HG03280 (cell line): ENCODE measurements around the gene PTPRO.

Experiments used
- ATAC-seq: cut with Tn5 transposase; IDR thresholded peaks from one replicate; pipeline ENCODE4 v1.9.1; 2021; ENCODE audit warnings: mild to moderate bottlenecking, moderate library complexity; ENCODE audit not compliant: unreplicated experiment

PTPRO gene

DNA sequence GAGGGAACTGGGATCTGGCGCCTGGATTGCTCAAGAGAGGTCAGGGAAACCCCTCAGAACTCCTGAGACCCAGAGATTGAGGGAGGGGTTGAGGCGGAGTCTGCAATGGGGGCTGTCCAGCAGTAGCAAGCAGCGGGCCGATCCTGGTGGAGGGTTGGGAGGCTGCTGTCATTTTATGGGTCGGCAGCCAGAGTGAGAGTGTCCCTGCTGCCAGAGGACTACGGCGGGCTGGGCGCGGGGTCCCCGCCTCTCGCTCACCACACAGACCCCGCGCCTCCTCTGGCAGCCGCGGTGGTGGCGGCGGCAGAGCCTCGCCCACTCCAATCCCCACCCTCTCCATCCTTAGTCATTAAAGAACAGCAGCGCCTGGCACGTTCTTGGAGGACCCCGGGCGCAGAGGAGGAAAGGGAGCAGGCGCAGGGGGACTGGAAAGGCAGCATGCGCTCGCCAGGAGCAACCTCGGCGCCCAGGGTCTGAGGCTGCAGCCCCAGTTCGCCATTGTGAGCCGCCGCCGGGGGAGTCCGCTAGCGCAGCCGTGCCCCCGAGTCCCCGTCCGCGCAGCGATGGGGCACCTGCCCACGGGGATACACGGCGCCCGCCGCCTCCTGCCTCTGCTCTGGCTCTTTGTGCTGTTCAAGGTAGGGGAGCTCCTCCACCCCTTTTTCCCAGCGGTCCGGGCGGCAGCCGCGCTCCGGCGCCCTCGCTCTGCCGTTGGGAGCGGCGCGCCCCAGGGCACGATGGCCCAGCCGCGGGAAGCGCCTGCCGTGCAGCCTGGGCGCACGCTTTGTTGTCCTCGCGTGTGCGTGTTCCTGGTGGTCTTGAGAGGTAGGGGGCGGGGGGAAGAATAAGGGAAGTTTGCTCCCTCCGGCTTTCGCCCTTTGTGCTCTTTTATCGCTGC, at the start of gene PTPRO:
PTPRO (plus strand) TSS at position 345 of the 898 bp plus-strand sequence.
- ATAC-seq, result no peak

DNA sequence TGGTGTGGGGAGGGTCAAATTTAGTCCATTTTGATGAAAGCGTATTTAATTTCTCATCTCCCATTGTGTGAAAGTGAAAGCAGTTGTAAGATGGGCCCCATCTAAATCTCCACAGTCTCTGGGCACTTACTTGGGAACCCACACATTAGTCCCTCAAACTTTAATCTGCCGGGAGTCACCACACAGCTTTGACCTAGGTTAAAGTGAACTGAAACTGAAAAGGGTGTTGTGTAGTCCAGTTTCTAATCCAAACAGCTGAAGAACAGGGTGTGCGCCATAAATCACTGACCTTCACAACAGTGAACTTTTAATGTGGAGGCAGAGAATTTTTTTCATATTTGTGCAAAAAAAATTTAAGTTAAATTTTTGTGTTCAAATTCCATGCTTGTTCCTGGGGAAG, 48.4 kb upstream of the PTPRO start:
- ATAC-seq, result no peak

DNA sequence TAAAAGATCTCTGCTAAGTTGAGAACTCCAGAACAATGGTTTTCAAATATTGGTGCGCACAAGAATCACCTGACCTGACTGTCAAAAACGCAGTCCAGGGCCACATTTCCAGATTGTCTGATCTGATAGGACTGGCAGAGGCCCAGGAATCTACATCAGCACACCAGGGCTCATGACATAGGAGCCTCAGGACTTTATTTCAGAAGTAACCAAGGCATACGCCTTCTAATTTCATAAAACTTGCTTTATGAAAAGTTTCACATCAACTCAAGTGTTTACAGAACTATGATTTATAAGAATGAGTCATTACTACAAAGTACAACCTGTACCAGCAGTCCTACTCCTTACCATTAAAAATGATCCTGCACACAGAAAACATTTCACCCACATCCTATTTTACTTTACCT, 47.7 kb upstream of the PTPRO start:
- no peak for ATAC-seq

- no peak for ATAC-seq
Measured at GRCh38 chr12:15276088-15276698, 46.1 kb upstream of the PTPRO start.

DNA sequence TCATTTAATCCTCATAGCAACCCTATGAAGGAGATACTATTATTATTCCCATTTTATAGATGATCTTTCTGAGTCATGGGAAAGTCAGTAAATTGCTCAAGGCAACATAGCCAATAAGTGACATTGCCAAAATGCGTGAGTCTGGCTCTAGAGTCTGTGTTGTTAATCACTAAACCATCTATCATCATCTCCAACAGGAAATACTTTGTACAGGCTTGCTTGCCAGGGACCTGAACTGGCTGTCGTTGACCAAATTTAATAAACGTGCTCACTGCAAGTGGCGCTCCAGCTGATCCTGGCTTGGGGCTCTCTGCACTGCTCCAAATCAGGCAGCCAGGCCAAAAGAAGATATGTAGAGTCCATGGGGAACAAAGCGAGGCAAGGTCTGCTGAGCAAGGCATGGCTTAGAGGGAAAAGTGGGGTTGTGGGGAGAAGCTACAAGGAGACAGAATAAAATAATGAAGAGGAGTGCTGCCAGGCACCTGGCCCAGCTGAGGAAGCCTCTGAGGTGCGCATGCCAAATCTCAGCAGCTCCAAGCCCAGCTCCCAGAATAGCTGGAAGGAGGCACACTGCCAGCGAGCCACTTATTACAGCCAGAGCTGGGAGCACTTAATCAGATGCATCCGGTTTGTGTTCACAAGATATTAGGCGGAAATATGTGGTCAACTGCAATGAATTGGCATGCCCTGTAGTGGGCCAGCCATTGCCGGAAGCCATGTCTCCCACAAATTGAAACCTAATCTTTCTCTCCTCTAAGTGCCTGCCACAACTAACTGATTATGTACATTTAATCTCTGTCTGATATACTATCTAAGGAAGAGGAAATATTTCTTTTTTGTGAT, 43.3 kb upstream of the PTPRO start:
- peak; percentile 39 for ATAC-seq

GRCh38 chr12:15280930-15281329, 41.4 kb upstream of the PTPRO start:
- ATAC-seq, result no peak

DNA sequence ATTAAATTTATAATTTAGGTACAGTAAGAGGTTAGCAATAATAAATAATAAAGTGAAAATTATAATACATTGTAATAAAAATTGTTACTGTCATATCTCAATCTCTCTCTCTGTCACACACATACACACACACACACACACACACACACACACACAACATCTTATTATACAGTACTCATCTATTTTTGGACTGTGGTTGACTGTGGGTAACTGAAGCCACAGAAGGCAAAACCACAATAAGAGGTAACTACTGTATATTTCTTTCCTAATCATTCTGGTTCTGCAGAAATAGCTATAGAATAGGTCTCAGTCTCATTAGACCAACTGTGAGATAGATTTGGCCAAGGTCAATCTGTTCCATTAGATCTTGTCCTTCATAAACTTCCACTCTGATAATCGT, 33.1 kb upstream of the PTPRO start:
- ATAC-seq, result no peak

- ATAC-seq, result no peak
Measured at GRCh38 chr12:15293731-15294130, 28.6 kb upstream of the PTPRO start.

GRCh38 chr12:15299947-15300346, 22.4 kb upstream of the PTPRO start:
- no peak for ATAC-seq

DNA sequence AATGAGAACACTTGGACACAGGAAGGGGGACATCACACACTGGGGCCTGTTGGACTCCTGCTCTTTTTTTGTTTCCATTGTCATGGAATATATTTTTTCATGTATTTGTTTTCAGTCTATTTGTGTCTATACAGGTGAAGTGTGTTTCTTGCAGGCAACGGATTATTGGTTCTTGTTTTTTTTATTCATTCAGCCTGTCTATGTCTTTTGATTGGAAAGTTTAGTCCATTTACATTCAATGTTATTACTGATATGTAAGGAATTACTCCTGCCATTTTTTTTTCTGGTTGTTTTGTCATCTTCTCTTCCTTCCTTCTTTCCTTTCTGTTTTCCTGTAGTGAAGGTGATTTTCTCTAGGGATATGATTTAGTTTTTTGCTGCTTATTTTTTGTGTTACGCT, 18.0 kb upstream of the PTPRO start:
- no peak for ATAC-seq

DNA sequence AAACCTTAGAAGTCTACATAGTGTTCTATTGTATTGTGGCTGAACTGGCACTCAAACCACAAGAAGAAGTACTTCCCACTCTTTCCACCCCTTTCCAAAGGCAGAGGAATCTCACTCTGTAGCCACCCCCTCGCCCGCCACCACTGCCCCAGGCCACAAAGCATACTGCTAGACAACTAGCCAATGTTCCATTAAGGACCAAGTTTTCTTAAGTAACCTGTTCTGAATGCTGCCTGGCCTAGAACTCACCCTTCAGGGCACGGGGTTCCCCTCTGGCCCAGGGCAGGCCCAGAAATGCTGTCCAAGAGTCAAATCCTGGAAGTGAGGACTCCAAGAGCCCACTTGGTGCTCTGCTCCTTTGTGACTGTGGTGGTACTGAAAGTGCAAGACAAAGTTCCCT, 15.7 kb upstream of the PTPRO start:
- no peak for ATAC-seq

- ATAC-seq, result no peak
Measured at GRCh38 chr12:15307079-15307478, 15.2 kb upstream of the PTPRO start.

DNA sequence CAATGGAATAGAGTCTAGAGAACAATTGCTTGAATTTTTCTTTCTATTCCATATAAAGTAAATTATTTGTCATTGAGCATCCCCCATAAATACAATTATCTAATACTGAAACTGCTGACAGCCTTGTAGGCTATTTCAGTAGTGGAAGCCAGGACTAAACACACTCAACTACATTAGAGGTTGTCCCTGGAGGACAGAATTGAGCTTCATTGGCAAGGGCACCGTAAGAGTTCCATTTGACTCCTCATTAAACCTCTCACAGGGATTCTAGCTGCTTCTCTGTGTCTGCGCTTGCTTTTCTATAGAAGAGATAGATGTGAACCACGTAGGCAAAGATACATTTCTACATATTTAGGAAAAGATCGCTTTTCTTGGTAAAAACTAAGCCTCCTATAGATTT, 3.5 kb upstream of the PTPRO start:
- no peak for ATAC-seq

- ATAC-seq, result no peak
Measured at GRCh38 chr12:15320881-15321280, 1.4 kb upstream of the PTPRO start.

- no peak for ATAC-seq
Measured at GRCh38 chr12:15323480-15323879, 1.2 kb downstream of the PTPRO start.

DNA sequence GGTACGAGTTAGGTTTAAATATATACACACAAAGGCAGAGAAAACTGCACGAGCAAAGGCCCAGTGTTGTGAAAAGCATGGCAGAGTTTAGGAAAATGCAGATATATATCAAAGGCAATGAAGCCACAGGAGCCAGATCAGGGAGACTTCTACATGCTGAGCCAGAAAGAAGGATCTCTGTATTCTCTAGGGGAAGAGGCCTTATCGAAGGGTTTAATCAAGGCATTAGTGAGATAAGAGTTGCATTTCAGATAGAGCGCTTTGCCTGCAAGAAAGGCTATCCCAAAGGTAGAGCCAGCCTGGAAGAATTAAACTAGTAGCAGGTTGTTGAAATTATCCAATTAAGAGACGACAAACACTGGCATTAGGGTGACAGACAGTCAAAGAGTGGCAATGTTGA, 7.6 kb downstream of the PTPRO start:
- ATAC-seq, result no peak

- no peak for ATAC-seq
Measured at GRCh38 chr12:15334225-15334624, 11.9 kb downstream of the PTPRO start.

DNA sequence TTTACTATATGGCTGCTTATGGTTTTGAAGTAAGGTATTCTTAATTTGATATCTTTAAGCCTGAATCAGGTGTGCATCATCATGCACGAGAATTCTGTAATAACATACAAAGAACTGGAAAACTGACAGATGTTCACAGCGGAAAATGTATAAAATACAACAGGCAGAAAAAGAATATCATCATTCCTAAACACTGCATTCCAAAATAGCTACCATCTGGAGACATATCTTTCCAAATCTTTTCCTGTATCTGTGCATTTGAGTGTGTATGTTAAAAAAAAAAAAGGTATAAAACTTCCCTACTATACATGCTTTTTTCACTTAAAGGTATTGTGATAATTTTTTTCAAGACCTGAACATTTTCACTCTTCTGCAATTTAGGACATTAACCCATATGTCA, 13.7 kb downstream of the PTPRO start:
- ATAC-seq, result no peak

GRCh38 chr12:15336768-15337553, 14.7 kb downstream of the PTPRO start:
- ATAC-seq, result no peak

DNA sequence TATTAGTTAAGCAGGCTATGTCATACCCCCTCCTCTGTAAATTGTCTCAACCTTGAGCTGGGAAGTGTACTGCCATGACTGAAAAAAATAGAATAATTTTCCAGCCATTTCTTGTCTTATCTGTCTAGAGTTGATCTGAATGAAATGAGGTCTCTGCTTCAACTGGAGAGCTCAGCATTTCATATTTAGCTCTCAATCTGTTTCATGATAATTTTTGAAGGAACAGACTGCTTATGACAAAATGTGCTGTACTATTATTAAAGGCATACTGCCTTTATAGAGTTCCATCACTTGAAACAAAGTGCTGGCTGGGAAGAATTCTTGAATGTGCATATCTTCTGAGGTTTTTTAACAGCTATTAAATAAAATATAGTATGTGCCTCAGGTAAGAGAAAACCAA, 19.1 kb downstream of the PTPRO start:
- no peak for ATAC-seq

DNA sequence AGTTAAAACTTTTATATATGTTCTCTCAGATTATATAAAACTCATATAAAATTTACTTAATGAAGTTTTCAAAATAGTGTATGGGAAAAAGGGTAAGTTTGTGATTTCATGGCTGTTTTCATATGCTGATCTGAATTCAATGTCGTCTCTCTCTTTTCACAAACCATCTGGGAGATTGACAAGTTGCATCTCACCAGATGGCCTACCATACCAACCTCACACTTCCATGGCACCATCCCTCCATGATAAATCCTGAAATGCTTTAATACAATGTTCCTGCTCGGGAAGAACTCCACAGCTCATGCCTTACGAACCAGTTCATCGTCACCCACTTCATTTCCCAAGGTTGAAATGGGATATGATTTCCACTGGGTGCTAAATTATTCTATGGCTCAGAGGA, 22.3 kb downstream of the PTPRO start:
- ATAC-seq, result no peak
